Measurements from ENCODE around the gene SKAP2. TPM values are rescaled to one million over a fixed set of nuclear protein-coding genes. Genes with fewer than 3 reads are reported as not detected.

SKAP2 gene
- total RNA-seq, 1 experiment from 2014 or later = 3.2 TPM

- Histone ChIP-seq H2BK12ac (ENCODE audit: insufficient read length, low read depth, low read length) (no peak overlapping the region), H3K79me1 (ENCODE audit: insufficient read depth, low read depth, low read length, poor library complexity, severe bottlenecking) (no peaks in the 10 kb centered on the region), H3K23ac (ENCODE audit: insufficient read length, low read depth, low read length) (no peak overlapping the region), H3K56ac (ENCODE audit: insufficient read length, low read depth, low read length) (no peak overlapping the region), H3K9ac (ENCODE audit: extremely low read depth, insufficient read length, low read length) (no peak overlapping the region), H3K9me3 (ENCODE audit: control insufficient read depth, low read depth, low read length) (no peaks in the 10 kb centered on the region), H3K27me3 (ENCODE audit: insufficient read depth, low read length) (no peaks in the 10 kb centered on the region), H3K27ac (ENCODE audit: insufficient read length, low read depth, low read length) (no peak overlapping the region), H3K14ac (ENCODE audit: insufficient read depth, low read length) (no peak overlapping the region), H2BK15ac (ENCODE audit: low read depth, low read length) (no peak overlapping the region), H2BK20ac (ENCODE audit: low read depth, low read length, poor library complexity, severe bottlenecking) (no peak overlapping the region), H4K8ac (replicated peaks; ENCODE audit: insufficient read length, low read depth, low read length) (no peak overlapping the region), H4K20me1 (ENCODE audit: control insufficient read depth, insufficient read depth, insufficient read length) (no peaks in the 10 kb centered on the region), H3T11ph (ENCODE audit: low read length) (no peak overlapping the region), H3K79me2 (ENCODE audit: insufficient read depth, low read length) (no peaks in the 10 kb centered on the region), H3K18ac (ENCODE audit: insufficient read length, low read depth, low read length) (no peak overlapping the region), H3K4ac (ENCODE audit: low read depth, low read length) (no peak overlapping the region), H2BK120ac (ENCODE audit: low read depth, low read length, poor library complexity, severe bottlenecking) (no peak overlapping the region), H3K4me1 (ENCODE audit: insufficient read depth, low read length) (no peaks in the 10 kb centered on the region; the same call in 1 of the 2 replicates), H4K5ac (ENCODE audit: insufficient read length, low read depth, low read length) (no peak overlapping the region), H2AK5ac (ENCODE audit: insufficient read length, low read length) (no peak overlapping the region), H2BK5ac (ENCODE audit: insufficient read length, low read length) (no peak overlapping the region), H3K23me2 (ENCODE audit: insufficient read length, low read depth, low read length, poor library complexity, severe bottlenecking) (no peaks in the 10 kb centered on the region), H3K4me2 (ENCODE audit: insufficient read depth, insufficient read length, low read length) (no peak overlapping the region), H4K91ac (ENCODE audit: insufficient read length, low read depth, low read length) (no peak overlapping the region), H2AFZ (ENCODE audit: low read length) (no peak overlapping the region)
- no peaks in the 10 kb centered on the region for H3K27me3 Mint-ChIP-seq (ENCODE audit: low read depth)
- no peaks in the 10 kb centered on the region; a peak in 2 of 4 replicates for H3K4me1 Mint-ChIP-seq
- H3K9me3 Mint-ChIP-seq = no peaks in the 10 kb centered on the region
- H3K27ac Mint-ChIP-seq = no peak overlapping the region
- no peak for DNase-seq
- no peak overlapping the region for H3K4me3 Mint-ChIP-seq
- H3K36me3 Mint-ChIP-seq (ENCODE audit: insufficient read depth in 1 of 3, low read depth in 3 of 3) = no peaks in the 10 kb centered on the region
- TF ChIP-seq CTCF (conservative IDR thresholded peaks at IDR 0.05) = peak; percentile 35; the same call in 2 of the 3 replicates
Observed at GRCh38 chr7:26777385-26777784, 87.0 kb downstream of the SKAP2 start.

Data from H9 (cell line).